GM18867 (cell line): Measurements from ENCODE around the gene ACADS.

Experiments
- ATAC-seq: cut with Tn5 transposase; IDR thresholded peaks from one replicate; pipeline ENCODE4 v1.9.1; 2021; ENCODE audit warnings: mild to moderate bottlenecking, moderate library complexity; ENCODE audit not compliant: unreplicated experiment

ACADS gene

GRCh38 chr12:120751389-120751788 lies 25.8 kb downstream of the ACADS start:
- ATAC-seq, result no peak

GRCh38 chr12:120754792-120755191 lies 29.2 kb downstream of the ACADS start:
- no peak for ATAC-seq

GRCh38 chr12:120755269-120755668 lies 29.6 kb downstream of the ACADS start:
- ATAC-seq, result no peak

DNA sequence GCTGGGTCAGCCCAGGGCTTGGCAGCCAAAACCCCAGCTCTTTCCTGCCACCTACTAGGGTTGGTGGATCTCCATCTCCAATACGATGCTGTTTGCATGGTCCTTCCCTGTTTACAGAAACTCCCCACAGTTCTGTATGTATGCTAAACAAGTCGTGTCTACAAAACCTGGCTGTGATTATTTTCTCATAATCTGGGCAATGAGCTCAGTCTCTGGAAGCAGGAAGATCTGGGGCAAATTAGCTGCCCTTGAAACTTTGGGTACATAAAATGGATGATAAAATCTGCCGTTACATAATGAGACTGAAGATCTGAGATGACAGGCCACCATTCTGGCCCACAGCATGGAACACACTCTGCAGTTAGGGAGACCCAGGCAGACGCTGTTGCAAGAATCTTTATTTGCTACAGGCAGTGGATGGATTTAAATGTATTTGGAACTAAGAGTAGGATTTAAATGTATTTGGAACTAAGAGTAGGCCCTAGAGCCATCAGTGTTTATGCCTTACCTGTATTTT lies 31.7 kb downstream of the ACADS start:
- no peak for ATAC-seq

DNA sequence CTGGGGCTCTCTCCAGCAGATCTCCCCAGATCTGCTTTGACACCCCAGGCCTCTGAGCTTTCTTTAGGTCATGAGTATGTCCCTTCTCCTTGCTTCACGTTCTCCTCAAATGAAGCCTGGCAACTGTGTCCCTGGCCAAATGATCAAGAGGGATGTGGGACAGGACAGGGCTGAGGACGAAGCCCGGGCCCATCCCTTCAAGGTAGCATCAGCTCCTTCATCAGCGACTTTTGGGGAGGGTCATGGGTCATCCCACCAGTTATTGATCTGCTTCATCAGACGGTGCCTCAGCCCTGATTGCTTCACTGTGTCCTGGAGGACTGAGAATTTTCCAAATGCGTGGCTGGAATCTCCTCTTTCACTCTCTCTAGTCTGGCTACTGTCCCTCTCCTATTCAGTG lies 32.3 kb downstream of the ACADS start:
- ATAC-seq, result no peak

DNA sequence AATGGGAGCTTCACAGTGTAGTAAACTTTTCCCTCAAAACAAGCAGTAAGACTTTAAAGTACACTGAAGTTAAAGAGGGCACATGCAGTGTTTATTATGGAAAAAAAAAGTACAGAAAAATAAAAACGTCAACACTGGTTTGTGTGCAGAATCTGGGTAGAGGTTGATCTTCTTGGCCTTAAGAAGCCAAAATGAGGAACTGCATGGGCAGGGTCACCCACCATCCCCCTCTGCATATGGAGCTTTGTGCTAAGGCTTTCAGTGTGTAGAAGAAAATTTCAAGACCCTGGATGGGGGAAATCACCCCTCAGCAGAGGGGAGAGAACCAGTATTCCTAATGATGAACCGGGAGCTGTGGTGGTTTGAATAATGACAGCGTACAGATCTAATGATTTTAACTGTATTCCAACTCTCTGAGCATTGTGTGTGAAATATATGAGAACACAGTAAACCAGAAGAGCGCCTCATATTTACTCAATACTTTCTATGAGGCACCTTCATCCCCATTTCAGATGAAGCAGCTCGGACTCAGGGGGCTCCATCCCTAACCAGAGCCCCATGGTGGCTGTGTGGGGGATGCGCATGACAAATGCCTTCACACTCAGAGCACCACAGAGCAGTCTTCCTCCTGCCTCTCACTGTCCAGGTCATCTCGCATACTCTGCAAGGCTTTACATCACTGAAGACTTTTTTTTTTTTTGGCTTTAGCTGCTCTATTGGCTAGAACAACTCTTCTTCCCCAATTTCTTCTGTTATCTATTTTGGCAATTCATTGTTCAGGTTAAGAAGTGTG lies 33.4 kb downstream of the ACADS start:
- ATAC-seq, result no peak

- no peak for ATAC-seq
These were observed 34.1 kb downstream of the ACADS start for GRCh38 chr12:120759591-120760348.

DNA sequence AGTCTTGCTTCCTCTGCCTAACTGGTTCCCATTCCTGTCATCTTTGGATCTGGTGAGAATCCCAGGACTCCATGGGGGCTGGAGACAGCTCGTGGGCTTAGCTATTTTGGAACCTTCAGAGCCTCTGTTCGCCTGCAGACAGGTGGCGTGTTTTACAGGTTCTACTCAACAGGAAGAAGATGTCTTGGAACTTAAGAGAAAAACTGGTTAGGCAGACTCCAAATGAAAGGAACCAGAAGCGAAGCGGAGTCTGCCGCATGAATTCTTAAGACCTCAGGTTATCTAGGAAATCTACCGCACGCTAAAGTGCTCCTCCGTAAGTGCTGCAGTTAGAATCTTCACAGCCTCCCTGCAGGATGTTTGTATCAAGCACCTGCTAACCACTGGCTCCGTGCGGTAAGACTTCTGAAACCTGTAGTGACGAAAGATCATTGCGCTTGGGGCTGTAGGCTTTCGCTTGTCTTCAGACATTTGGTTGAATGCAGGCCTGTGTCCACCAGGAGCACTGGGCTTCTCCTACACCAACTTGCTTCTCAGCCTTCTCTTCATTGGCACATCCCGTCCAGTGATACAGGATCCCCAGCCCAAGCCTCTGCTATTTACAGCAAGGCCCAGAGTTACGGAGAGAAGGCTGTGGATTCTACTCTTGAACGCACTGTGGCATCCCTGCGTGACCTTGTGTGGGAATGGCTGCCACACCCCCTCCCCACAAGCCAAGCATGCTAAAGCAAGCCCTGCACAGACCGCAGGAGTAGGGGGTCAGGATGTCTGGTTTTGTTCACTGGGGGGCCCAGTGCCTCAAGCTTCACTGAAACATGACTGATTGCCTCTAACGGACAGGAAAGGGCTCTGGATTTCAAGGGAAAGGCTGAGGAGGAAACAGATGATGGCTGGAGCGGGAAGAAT lies 35.0 kb downstream of the ACADS start:
- ATAC-seq, result no peak

DNA sequence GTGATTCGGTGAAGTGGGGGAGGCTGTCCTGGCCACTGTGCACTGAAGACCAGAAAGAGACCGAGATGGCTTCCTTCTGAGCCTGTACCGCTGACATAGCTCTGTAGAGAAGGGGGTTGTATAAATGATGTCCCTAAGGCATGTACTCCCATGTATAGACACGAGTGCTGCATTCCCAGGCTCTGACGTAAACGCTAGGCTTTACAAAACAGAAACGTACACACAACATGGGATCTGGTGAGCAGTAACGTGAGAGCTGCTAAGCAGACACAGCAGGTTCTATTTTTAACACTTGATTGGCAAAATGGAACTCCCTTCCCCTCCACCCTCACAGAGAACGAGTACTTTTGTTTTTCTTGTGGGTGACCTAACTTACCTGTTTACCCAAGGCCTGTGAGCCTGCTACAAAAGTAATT lies 35.9 kb downstream of the ACADS start:
- no peak for ATAC-seq

- ATAC-seq, result no peak
These were observed 36.5 kb downstream of the ACADS start for GRCh38 chr12:120762086-120762485.

GRCh38 chr12:120763250-120763649 lies 37.6 kb downstream of the ACADS start:
- no peak for ATAC-seq

- ATAC-seq, result no peak
These were observed 39.2 kb downstream of the ACADS start for GRCh38 chr12:120764816-120765215.

DNA sequence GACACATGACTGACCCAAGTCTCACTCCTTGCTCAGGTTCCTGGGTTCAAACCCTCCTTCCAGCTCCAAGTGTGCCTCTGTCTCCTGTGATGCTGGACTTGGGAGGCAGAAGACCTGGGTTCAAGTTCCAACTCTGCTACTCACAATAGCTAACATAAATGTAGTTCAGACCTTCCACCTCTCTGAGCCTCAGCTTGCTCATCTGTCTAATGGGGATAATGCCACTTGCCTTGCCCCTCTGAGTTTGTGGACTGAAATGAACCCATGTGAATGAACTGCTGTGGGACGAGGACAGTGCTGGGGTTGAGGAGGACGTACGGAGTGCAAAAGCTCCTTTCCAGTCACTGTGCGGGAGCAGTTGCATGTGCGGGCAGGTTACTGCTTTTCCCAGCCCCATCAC lies 40.9 kb downstream of the ACADS start:
- ATAC-seq, result no peak

DNA sequence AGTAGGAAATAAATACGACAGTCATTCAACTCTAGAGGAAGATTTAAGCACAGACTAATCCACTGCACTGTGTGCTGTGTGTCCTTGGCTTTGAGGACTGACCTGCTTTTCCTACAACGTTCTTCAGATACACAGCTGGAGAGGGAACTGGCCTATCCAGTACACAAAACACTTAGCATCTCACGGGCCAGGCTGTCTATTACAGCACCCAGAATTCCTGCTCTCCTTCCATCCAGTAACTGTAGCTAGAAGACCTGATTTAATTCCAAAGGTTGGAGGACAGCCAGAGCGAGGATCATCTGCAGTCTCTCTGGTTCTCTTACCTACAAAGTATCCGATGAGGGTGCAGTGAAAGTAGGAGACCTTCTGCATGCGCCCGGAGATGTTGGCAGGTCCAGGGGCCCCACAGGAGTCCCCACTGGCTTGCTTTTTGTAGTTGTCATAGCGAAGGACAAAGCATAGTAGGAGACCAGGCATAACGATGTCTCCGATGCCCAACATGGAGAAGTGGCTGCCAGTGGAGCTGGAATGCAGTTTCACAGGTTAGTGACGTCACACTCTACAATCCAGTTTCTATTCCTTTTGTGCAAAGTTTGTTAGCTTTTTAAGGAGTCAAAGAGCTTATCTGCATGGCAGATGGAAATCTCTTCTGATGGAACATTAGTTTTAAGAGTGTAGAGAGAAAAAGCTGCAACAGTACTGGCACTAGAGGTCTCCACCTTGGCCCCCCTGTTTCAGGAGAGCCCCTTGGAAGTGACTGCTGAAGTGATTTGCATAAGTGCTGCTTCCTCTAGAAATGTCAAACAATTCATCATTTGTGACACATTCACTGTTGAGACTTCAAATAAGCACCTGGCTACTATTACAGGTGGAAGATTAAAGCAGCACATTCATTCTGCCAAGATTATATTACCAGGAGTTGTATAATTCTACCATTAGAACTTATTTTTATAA lies 41.7 kb downstream of the ACADS start:
- no peak for ATAC-seq

- ATAC-seq, result no peak
These were observed 45.5 kb downstream of the ACADS start for GRCh38 chr12:120771097-120771496.

DNA sequence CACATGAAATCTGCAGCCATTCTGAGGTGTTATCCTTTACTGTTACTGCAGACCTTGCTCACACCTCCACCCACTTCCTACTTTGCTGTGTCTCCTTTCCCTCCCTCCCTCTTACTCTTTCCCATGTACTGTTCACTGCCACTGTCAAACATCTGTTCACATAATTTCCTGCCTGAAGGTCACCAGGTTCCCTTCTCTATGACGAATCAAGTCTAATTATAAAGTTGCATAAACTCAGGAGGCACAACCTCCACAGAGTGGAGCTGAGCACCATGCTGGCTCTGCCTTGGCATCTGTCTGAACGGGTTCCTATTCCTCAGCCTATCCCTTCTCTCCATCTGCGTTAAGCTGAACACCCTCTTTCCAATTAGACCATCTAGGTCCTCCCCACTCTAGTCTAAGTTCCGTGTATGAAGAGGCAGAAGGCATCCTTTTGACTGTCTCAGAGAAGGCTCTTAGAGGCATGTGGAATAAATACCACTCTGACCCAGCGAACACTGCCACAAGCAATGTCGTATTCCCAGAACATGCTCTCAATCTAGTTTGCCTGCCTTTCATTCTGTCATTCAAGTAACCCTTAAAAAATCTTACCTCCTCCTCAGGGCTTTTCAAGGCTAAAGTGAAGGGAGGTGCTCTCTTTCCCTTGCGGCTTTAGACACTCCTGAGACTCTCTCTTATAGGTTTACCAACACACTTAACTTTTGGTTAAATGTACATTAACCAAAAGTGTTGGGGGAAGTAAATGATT lies 48.7 kb downstream of the ACADS start:
- no peak for ATAC-seq

GRCh38 chr12:120775862-120776552 lies 50.4 kb downstream of the ACADS start:
- no peak for ATAC-seq

GRCh38 chr12:120783197-120783596 lies 57.6 kb downstream of the ACADS start:
- ATAC-seq, result no peak

DNA sequence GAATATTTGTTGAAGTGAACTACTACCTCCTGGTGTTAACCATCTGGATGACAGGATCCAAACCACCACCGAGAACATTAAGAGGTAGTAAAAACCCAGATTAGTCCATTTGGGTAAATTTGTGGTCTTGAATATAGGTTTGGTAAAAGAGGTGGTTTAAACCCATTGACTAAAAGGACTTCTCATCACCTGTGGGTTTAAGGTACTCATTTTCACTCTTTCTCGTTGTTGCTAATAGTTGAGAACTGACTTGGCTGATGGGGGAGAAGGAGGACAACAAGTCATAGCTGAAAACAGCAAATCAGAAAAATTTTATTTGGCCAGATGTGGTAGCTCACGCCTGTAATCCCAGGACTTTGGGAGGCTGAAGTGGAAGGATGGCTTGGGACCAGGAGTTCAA lies 59.2 kb downstream of the ACADS start:
- no peak for ATAC-seq
